Loucy (cell line): Measurements from ENCODE around the gene ANAPC10.

Experiments used
- H2AFZ ChIP-seq: fragments of 200-600 bp; sonication (generic); 2 replicates; pipeline ENCODE4 v1.6.0; 2016; ENCODE audit warnings: antibody characterized with exemption, mild to moderate bottlenecking, low read length, moderate library complexity
- H3F3A ChIP-seq: fragments of 200-600 bp; 2 replicates; pipeline ENCODE4 v1.6.0; 2016; ENCODE audit warnings: antibody characterized with exemption, low read depth, mild to moderate bottlenecking
- H3K27me3 ChIP-seq: fragments of 200-600 bp; sonication (generic); 2 replicates; pipeline ENCODE4 v1.6.1; 2014; ENCODE audit warnings: low read length, mild to moderate bottlenecking; ENCODE audit not compliant: insufficient read depth, poor library complexity, severe bottlenecking
- H3K36me3 ChIP-seq: fragments of 200-600 bp; sonication (generic); 2 replicates; pipeline ENCODE4 v1.6.1; 2016; ENCODE audit warnings: low read length; ENCODE audit not compliant: insufficient read depth
- H3K4me1 ChIP-seq: fragments of 200-600 bp; sonication (generic); 2 replicates; pipeline ENCODE4 v1.5.1; 2014; ENCODE audit warnings: low read length, mild to moderate bottlenecking; ENCODE audit not compliant: insufficient read depth, poor library complexity, severe bottlenecking
- H3K4me2 ChIP-seq: fragments of 200-600 bp; sonication (generic); 2 replicates; pipeline ENCODE4 v1.6.0; 2014; ENCODE audit warnings: antibody characterized with exemption, low read length, low read depth, mild to moderate bottlenecking; ENCODE audit not compliant: poor library complexity, severe bottlenecking
- H3K4me3 ChIP-seq: fragments of 200-600 bp; sonication (generic); 2 replicates; pipeline ENCODE4 v1.5.1; 2014; ENCODE audit warnings: low read length, mild to moderate bottlenecking, mixed read lengths; ENCODE audit not compliant: poor library complexity, severe bottlenecking
- H3K79me2 ChIP-seq: fragments of 200-600 bp; sonication (generic); 2 replicates; pipeline ENCODE4 v1.6.1; 2014; ENCODE audit warnings: low read length; ENCODE audit not compliant: insufficient read depth
- H3K9ac ChIP-seq: fragments of 200-600 bp; sonication (generic); 2 replicates; pipeline ENCODE4 v1.6.0; 2014; ENCODE audit warnings: mild to moderate bottlenecking, low read depth, low read length, moderate library complexity; ENCODE audit not compliant: poor library complexity, severe bottlenecking
- H3K9me2 ChIP-seq: fragments of 200-600 bp; sonication (generic); replicated peaks from 2 replicates; pipeline ENCODE4 v1.6.1; 2016; ENCODE audit warnings: low read depth, low read length, mixed read lengths
- H3K9me3 ChIP-seq: fragments of 200-600 bp; sonication (generic); 2 replicates; pipeline ENCODE4 v1.6.1; 2014; ENCODE audit warnings: mild to moderate bottlenecking, antibody characterized with exemption, low read length, low read depth; ENCODE audit not compliant: insufficient read depth
- H4K20me1 ChIP-seq: fragments of 200-600 bp; sonication (generic); 2 replicates; pipeline ENCODE4 v1.6.0; 2014; ENCODE audit warnings: antibody characterized with exemption, low read length, mild to moderate bottlenecking; ENCODE audit not compliant: insufficient read depth, poor library complexity, severe bottlenecking
- EZH2phosphoT487 ChIP-seq: fragments of 200-600 bp; IDR thresholded peaks from 2 replicates; pipeline ENCODE4 v1.6.1; 2018; ENCODE audit warnings: antibody characterized with exemption, mild to moderate bottlenecking, moderate library complexity, borderline replicate concordance
- TF ChIP-seq, protein P1 (sequence below): fragments of 200-600 bp; sonication (generic); conservative IDR thresholded peaks from 2 replicates; pipeline ENCODE4 v1.5.1; 2014; ENCODE audit warnings: mild to moderate bottlenecking, antibody characterized with exemption, low read length

ANAPC10 gene

DNA sequence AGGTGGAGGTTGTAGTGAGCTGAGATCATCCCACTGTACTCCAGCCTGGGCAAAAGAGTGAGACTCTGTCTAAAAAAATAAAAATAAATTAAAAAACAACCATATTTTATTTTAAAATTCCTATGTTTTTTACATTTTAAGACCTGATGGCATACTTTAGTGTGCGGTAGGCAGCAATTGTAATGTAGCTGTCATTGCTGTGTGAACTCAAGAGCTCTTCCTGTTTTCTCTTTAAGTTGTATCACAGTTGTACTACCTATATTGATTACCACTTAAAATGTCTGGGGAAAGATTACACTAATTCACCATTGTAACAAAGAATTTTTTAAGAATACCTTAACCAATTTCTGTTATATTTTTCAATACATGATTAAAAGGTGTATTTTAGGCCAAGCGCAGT lies 27.4 kb upstream of the ANAPC10 start:
- no peak for TF ChIP-seq EZH2phosphoT487
- TF ChIP-seq, protein P1, sequence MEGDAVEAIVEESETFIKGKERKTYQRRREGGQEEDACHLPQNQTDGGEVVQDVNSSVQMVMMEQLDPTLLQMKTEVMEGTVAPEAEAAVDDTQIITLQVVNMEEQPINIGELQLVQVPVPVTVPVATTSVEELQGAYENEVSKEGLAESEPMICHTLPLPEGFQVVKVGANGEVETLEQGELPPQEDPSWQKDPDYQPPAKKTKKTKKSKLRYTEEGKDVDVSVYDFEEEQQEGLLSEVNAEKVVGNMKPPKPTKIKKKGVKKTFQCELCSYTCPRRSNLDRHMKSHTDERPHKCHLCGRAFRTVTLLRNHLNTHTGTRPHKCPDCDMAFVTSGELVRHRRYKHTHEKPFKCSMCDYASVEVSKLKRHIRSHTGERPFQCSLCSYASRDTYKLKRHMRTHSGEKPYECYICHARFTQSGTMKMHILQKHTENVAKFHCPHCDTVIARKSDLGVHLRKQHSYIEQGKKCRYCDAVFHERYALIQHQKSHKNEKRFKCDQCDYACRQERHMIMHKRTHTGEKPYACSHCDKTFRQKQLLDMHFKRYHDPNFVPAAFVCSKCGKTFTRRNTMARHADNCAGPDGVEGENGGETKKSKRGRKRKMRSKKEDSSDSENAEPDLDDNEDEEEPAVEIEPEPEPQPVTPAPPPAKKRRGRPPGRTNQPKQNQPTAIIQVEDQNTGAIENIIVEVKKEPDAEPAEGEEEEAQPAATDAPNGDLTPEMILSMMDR, result no peak
- Histone ChIP-seq H2AFZ (no peak overlapping the region), H3K4me3 (no peak overlapping the region), H3K36me3 (peaks cover 88% of the 10 kb centered on the region), H3K79me2 (no peaks in the 10 kb centered on the region), H3K9ac (no peak overlapping the region), H3K9me2 (no peaks in the 10 kb centered on the region), H3F3A (no peaks in the 10 kb centered on the region), H3K4me2 (no peak overlapping the region), H3K27me3 (no peaks in the 10 kb centered on the region), H4K20me1 (no peaks in the 10 kb centered on the region), H3K9me3 (no peaks in the 10 kb centered on the region), H3K4me1 (no peaks in the 10 kb centered on the region)

- H3K36me3 ChIP-seq, result peaks cover 81% of the 10 kb centered on the region
- H3K4me3 ChIP-seq, result no peak overlapping the region
- H3K9me2 ChIP-seq, result no peaks in the 10 kb centered on the region
- H3K4me1 ChIP-seq, result peaks cover 22% of the 10 kb centered on the region
- no peaks in the 10 kb centered on the region for H3F3A ChIP-seq
- no peaks in the 10 kb centered on the region for H3K27me3 ChIP-seq
- H2AFZ ChIP-seq, result no peak overlapping the region
- TF ChIP-seq EZH2phosphoT487, result no peak
- TF ChIP-seq, protein P1, result no peak
- peak overlapping the region; percentile 11 for H3K4me2 ChIP-seq
- H3K9me3 ChIP-seq, result no peaks in the 10 kb centered on the region
- no peak overlapping the region for H3K9ac ChIP-seq
- peaks cover 31% of the 10 kb centered on the region for H3K79me2 ChIP-seq
- H4K20me1 ChIP-seq, result peaks cover 32% of the 10 kb centered on the region
Observed at GRCh38 chr4:145108128-145108527, 10.1 kb upstream of the ANAPC10 start.

DNA sequence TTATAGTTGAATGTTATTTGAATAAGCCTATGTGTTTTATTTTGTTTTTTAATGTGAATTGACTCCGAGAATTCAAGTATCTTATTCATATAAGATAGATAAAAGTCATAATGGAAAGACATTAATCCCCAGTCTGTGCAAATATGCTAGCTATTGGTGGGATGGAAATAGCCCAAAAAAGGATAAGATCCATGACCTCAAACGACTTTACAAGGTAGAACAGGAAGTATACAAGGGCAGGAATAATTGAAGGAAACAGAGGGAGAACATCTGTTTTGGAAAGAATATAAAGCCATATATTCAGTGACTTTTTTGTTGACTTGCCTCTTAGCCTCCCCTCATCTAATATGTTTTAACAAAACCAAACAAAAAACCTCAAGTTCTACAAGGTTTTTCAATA lies 9.1 kb upstream of the ANAPC10 start:
- Histone ChIP-seq H3K79me2 (peaks cover 41% of the 10 kb centered on the region), H3K27me3 (no peaks in the 10 kb centered on the region), H3K36me3 (peaks cover 71% of the 10 kb centered on the region), H4K20me1 (peaks cover 43% of the 10 kb centered on the region), H3F3A (no peaks in the 10 kb centered on the region), H3K4me2 (peak overlapping the region; percentile 2), H3K4me1 (peaks cover 32% of the 10 kb centered on the region), H3K9ac (no peak overlapping the region), H3K4me3 (no peak overlapping the region), H3K9me3 (no peaks in the 10 kb centered on the region), H2AFZ (no peak overlapping the region), H3K9me2 (no peaks in the 10 kb centered on the region)
- TF ChIP-seq, protein P1, result no peak
- TF ChIP-seq EZH2phosphoT487, result no peak
